Fibroblast of lung (primary cell): Measurements from ENCODE around the gene CASKIN1.

Experiments used
- EZH2 ChIP-seq: IDR thresholded peaks from 2 replicates; pipeline ENCODE4 v1.5.1; 2012; ENCODE audit warnings: low read length, control low read depth, mild to moderate bottlenecking; ENCODE audit errors: missing control alignments
- TF ChIP-seq, protein P1 (sequence below), 2 donors: IDR thresholded peaks in 1 of 2; conservative IDR thresholded peaks in 1 of 2; 1 replicate in 1 of 2; 2 replicates in 1 of 2; pipeline ENCODE4 v1.5.1; 2011 to 2012; ENCODE audit warnings: low read length in 2 of 2, control low read depth in 1 of 2, inconsistent platforms in 1 of 2, low read depth in 1 of 2, mild to moderate bottlenecking in 1 of 2

DNA sequence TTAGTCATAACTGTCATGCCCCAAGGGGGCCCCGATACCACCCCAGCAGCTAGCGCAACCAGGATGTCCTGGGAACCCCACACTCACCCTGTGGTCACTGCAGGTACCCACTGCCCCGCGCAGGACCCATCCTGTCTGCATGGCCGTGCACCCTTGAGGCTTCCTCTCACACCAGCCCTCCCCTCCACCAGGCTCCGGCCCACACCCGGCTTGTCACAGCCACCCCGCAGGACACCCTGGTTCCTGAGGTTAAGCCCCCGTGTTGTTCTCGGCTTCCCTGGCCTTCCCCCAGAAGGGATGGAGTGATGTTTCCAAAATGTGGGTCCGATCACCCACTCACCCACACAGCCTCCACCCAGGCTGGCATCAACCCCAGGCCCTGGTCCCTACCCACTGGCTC lies 47.4 kb upstream of the CASKIN1 start:
- TF ChIP-seq, protein P1, sequence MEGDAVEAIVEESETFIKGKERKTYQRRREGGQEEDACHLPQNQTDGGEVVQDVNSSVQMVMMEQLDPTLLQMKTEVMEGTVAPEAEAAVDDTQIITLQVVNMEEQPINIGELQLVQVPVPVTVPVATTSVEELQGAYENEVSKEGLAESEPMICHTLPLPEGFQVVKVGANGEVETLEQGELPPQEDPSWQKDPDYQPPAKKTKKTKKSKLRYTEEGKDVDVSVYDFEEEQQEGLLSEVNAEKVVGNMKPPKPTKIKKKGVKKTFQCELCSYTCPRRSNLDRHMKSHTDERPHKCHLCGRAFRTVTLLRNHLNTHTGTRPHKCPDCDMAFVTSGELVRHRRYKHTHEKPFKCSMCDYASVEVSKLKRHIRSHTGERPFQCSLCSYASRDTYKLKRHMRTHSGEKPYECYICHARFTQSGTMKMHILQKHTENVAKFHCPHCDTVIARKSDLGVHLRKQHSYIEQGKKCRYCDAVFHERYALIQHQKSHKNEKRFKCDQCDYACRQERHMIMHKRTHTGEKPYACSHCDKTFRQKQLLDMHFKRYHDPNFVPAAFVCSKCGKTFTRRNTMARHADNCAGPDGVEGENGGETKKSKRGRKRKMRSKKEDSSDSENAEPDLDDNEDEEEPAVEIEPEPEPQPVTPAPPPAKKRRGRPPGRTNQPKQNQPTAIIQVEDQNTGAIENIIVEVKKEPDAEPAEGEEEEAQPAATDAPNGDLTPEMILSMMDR (conservative IDR thresholded peaks at IDR 0.05 in 1 of 2, IDR thresholded peaks at IDR 0.05 in 1 of 2; ENCODE audit: low read depth in 1 of 2, low read length in 2 of 2), result no peak
- TF ChIP-seq EZH2, result no peak
